ENCODE results near the gene OPCML.

The OPCML gene

DNA sequence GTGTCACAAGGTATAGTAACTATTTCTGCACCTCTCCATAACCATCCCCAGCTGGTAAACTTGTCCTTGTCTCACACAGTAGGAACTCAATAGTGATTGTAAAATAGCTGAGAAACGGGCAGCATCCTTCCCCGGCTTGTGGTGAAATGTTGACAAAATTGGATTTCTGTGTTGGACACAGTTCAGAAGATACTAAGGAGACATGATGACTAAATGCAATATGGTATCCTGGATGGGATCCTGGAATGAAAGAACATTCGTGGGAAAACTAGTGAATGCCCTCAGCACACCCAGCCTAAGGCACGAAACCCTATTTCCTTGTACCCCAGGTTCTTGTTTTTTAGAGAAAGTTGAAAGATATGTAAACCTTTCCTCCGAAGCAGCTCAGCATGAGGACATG, 18.8 kb upstream of the OPCML start:
- TF ChIP-seq, protein P1, sequence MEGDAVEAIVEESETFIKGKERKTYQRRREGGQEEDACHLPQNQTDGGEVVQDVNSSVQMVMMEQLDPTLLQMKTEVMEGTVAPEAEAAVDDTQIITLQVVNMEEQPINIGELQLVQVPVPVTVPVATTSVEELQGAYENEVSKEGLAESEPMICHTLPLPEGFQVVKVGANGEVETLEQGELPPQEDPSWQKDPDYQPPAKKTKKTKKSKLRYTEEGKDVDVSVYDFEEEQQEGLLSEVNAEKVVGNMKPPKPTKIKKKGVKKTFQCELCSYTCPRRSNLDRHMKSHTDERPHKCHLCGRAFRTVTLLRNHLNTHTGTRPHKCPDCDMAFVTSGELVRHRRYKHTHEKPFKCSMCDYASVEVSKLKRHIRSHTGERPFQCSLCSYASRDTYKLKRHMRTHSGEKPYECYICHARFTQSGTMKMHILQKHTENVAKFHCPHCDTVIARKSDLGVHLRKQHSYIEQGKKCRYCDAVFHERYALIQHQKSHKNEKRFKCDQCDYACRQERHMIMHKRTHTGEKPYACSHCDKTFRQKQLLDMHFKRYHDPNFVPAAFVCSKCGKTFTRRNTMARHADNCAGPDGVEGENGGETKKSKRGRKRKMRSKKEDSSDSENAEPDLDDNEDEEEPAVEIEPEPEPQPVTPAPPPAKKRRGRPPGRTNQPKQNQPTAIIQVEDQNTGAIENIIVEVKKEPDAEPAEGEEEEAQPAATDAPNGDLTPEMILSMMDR (IDR thresholded peaks at IDR 0.05), result no peak

DNA sequence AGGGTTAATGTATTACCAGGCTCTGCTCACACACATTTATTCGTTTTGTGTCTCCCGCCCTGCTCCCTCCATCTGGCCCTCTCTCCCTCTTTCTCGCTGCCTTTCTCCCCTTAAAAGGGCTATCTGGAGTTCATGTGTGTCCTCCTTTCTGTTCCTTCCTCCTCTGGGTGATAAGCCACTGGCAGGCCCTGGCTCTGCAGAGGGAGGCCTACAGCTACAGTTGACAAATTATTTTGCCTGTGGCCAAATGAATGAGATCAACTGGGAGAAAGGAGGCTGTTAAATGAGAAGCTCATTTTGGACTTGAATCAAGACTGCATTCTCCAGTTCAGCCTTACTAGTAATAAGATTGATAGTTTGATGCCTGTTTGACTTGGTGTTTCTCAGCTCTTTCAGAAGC, 17.5 kb upstream of the OPCML start:
- TF ChIP-seq, protein P1 (IDR thresholded peaks at IDR 0.05), result no peak

DNA sequence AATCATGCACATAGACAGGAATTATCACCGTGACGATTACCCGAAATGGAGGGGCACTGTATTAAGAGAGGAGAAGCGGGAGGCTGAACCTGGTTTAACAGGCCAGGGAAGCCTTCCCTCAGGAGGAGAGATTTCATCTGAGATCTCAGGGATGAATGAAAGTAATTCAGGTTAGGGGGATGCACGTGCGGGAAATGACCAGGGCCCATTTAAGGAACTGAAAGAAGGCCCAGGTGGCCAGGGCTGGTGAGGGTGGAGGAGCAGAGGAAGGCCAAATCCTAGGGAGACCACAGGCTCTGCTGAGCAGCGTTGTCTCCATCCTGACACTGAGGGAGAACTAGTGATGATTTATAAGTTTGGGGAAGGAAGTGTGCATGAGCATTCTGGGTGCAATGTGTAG, 16.3 kb upstream of the OPCML start:
- TF ChIP-seq, protein P1 (IDR thresholded peaks at IDR 0.05), result no peak

DNA sequence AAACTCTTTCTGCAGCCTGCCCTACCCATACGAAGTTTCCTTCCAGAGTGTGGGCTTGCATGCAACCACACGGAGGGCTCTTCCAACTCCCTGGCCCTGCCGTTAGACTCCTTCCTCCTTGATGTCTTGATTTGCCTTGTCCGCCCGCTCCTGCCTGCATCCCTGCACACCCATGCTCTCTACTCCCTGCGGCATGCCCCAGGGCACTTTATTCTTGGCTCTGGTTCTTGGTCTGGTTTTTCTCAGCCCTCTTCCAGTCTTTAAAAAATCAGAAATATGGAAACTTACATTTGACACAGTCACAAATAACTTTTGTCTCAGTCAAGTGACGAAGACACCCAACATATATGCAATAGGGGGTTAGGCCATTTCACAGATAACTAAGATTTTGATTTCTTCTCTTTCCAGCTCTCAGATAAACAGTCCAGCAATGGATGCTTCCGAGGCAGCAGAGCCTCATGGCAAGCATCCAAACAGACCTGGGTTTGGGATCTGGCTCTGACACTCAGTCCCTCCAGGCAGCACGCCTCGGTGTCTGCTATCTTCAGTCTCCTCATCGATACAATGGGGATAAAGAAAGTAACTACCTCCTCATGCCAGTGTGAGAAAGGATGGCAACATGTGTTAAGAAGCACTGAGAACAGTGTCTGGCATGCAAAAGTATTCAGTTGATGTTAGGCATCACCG, 15.7 kb upstream of the OPCML start:
- TF ChIP-seq, protein P1 (IDR thresholded peaks at IDR 0.05), result no peak

DNA sequence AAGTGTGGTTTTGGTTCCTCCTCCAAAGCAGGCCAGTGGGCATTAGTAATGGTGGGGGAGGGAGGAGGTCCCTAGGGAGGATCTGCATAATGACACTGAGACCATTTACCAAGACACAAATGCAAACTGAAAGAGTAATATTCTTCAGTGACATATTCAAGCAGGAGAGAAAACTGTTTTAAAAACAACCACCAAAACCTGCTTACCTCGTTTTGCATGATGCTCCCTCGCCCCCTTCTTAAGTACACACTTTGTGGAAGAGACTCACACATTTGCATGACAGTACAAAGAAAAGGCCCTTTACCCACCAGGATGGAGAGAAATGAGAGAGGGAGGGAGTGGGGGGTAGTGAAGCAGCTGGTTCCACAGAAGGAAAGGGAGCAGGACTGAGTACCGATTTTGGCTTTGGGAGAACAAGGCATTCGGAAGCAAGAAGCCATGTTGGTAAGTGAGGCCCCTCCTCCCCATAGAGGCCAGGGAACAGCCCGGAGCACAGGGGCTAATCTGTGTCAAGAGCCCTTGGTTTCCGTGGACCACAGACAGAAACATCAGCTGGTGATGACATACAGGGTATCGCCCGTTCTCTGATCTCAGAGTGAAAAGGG, 13.0 kb upstream of the OPCML start:
- TF ChIP-seq, protein P1 (IDR thresholded peaks at IDR 0.05), result no peak

DNA sequence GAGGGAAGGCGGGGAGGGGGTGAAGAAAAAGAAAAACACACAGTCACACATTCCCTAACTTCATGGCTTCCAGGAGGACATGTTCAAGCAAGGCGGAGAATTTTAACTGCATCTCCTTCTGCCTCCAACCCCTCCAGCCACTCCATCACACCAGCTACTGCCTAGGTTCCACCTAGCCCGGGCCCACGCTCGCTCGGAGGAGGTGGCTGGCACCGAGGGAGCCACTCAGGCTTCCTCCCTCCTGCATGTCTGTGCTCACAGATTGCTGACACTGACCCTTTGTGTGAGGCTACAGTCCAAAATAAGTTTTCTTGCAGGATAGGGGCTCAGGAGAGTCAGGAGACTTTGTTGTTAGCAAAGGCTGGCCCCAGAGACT, 9.4 kb upstream of the OPCML start:
- TF ChIP-seq, protein P1 (IDR thresholded peaks at IDR 0.05), result no peak

DNA sequence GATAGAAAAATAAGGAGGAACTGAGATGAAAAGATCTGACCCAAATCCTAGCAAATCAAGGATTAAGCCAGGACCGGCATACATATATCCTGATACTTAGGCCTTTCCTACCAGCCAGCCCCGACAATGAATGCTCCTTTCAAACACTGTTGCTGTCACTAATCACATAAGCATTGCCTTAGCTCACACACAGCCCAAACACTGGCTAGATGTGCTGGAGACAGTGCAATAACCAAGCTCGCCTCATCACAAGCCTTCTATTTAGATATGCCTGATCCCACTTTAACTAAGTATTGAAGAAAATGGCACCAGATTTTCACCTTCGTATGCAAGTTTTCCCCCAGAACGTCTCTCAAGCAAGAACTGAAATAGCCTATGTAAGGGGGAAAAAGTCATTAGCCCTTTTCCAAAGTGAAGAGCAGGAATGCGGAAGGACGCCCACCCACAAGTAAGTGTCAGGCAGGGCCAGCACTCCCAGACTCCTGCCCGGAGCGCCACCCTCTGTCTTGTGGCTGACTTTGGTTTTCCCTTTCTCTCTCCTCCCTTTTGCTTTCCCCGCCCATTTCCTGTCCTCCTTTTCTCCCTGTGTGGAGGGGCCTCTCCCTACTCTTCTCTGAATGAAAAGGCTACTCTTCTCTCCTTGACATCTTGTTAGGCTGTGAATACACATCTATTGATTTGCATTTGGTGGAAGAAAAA, 8.9 kb upstream of the OPCML start:
- TF ChIP-seq, protein P1 (IDR thresholded peaks at IDR 0.05), result no peak
